DOHH2 (cell line): ENCODE results near the gene RAPGEF1.

ENCODE experiments used
- H3F3A ChIP-seq: fragments of 200-600 bp; sonication (generic), shearing (Covaris generic); 2 replicates; pipeline ENCODE4 v1.6.0; 2016; ENCODE audit warnings: antibody characterized with exemption, mild to moderate bottlenecking; ENCODE audit not compliant: control insufficient read depth, insufficient read depth
- H3K27ac ChIP-seq: fragments of 200-600 bp; sonication (generic); 2 replicates; pipeline ENCODE4 v1.5.1; 2014; ENCODE audit warnings: low read depth, mild to moderate bottlenecking, low read length, moderate library complexity
- H3K27me3 ChIP-seq: fragments of 200-600 bp; sonication (generic); 2 replicates; pipeline ENCODE4 v1.6.1; 2014; ENCODE audit warnings: mild to moderate bottlenecking, low read length, mixed read lengths; ENCODE audit not compliant: control insufficient read depth
- H3K36me3 ChIP-seq: fragments of 200-600 bp; sonication (generic); 2 replicates; pipeline ENCODE4 v1.6.1; 2014; ENCODE audit warnings: mild to moderate bottlenecking, low read length, moderate library complexity, mixed read lengths; ENCODE audit not compliant: control insufficient read depth
- H3K4me1 ChIP-seq: fragments of 200-600 bp; sonication (generic); 2 replicates; pipeline ENCODE4 v1.6.1; 2014; ENCODE audit warnings: mild to moderate bottlenecking, low read length, mixed read lengths; ENCODE audit not compliant: control insufficient read depth
- H3K4me2 ChIP-seq: fragments of 200-600 bp; sonication (generic); 2 replicates; pipeline ENCODE4 v1.6.0; 2014; ENCODE audit warnings: mild to moderate bottlenecking, low read length, moderate library complexity
- H3K4me3 ChIP-seq: fragments of 200-600 bp; sonication (generic); 2 replicates; pipeline ENCODE4 v1.5.1; 2014; ENCODE audit warnings: mild to moderate bottlenecking, low read length, mixed read lengths
- H3K79me2 ChIP-seq: fragments of 200-600 bp; sonication (generic); 2 replicates; pipeline ENCODE4 v1.6.1; 2014; ENCODE audit warnings: mild to moderate bottlenecking, low read length, mixed read lengths; ENCODE audit not compliant: control insufficient read depth
- H3K9me2 ChIP-seq: fragments of 200-600 bp; sonication (generic); replicated peaks from 2 replicates; pipeline ENCODE4 v1.6.1; 2014; ENCODE audit warnings: mild to moderate bottlenecking, low read length, mixed read lengths; ENCODE audit not compliant: control insufficient read depth
- H3K9me3 ChIP-seq: fragments of 200-600 bp; sonication (generic); 2 replicates; pipeline ENCODE4 v1.6.1; 2014; ENCODE audit warnings: antibody characterized with exemption, low read length, mixed read lengths; ENCODE audit not compliant: control insufficient read depth, insufficient read depth
- H4K20me1 ChIP-seq: fragments of 200-600 bp; sonication (generic); 2 replicates; pipeline ENCODE4 v1.6.0; 2014; ENCODE audit warnings: low read depth, mild to moderate bottlenecking, antibody characterized with exemption, low read length, moderate library complexity; ENCODE audit not compliant: control insufficient read depth, insufficient read depth
- CTCF ChIP-seq: fragments of 200-600 bp; sonication (generic); IDR thresholded peaks from one replicate; pipeline ENCODE4 v1.5.1; 2014; ENCODE audit warnings: antibody characterized with exemption, mild to moderate bottlenecking, low read depth, low read length; ENCODE audit not compliant: poor library complexity, severe bottlenecking
- EZH2phosphoT487 ChIP-seq: fragments of 200-600 bp; sonication (generic); IDR thresholded peaks from 2 replicates; pipeline ENCODE4 v1.6.1; 2017; ENCODE audit warnings: borderline replicate concordance, mild to moderate bottlenecking, antibody characterized with exemption, low read length, moderate library complexity, mixed read lengths

The RAPGEF1 gene

DNA sequence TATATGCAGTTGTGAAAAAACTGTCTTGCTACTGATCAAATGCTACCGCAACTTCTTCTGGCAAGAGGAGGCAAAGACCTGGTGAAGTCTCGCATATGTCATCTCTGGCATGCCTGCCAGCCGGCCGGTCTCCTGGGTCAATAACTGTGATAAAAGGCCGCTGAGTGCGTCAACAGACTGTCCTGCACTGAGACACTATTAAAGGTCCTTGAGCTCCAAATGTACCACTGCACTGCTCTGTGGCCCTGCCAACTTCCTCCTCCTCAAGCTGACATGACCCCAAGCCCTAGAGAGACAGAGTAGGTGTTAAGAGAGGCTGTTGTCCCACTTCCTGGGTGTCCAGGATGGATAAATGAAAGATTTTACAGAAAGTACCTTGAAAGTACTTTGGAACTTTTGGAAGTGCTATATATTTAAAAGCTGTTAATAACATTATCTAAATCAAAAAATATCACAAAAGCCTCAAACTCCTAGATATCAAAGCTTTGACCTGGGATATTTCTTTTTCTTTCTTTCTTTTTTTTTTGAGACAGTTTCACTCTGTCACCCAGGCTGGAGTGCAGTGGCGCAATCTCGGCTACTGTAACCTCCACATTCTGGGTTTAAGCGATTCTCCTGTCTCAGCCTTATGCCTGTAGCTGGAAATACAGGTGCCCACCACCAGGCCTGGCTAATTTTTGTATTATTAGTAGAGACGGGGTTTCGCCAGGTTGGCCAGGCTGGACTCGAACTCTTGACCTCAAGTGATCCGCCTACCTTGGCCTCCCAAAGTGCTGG, 31.5 kb downstream of the RAPGEF1 start:
- H3K27ac ChIP-seq: peak overlapping the region; percentile 23; the same call in 1 of the 2 replicates
- peak overlapping the region; percentile 26; the same call in 1 of the 2 replicates for H3K4me3 ChIP-seq
- peaks cover 12% of the 10 kb centered on the region for H3K36me3 ChIP-seq
- peaks cover 95% of the 10 kb centered on the region for H3K4me1 ChIP-seq
- H3K9me3 ChIP-seq: no peaks in the 10 kb centered on the region
- peak overlapping the region; percentile 51 for H3K4me2 ChIP-seq
- H3K79me2 ChIP-seq: peaks cover 100% of the 10 kb centered on the region
- peaks cover 38% of the 10 kb centered on the region for H4K20me1 ChIP-seq
- H3K27me3 ChIP-seq: no peaks in the 10 kb centered on the region
- no peak for TF ChIP-seq CTCF
- TF ChIP-seq EZH2phosphoT487: no peak
- H3K9me2 ChIP-seq: no peaks in the 10 kb centered on the region
- no peaks in the 10 kb centered on the region for H3F3A ChIP-seq

- Histone ChIP-seq H3K9me2 (no peaks in the 10 kb centered on the region), H3K9me3 (no peaks in the 10 kb centered on the region), H3K79me2 (peaks cover 100% of the 10 kb centered on the region), H4K20me1 (peaks cover 39% of the 10 kb centered on the region), H3K4me1 (peaks cover 92% of the 10 kb centered on the region), H3K27me3 (no peaks in the 10 kb centered on the region), H3K4me3 (peak overlapping the region; percentile 26; the same call in 1 of the 2 replicates), H3K36me3 (peaks cover 12% of the 10 kb centered on the region), H3F3A (no peaks in the 10 kb centered on the region), H3K4me2 (peak overlapping the region; percentile 51), H3K27ac (0 out of 2 replicates have a peak overlapping the region, but pooled peaks have one; percentile 23)
- no peak for TF ChIP-seq CTCF
- TF ChIP-seq EZH2phosphoT487: no peak
These were observed 32.1 kb downstream of the RAPGEF1 start for GRCh38 chr9:131707733-131708157.

GRCh38 chr9:131707050-131707449, 32.8 kb downstream of the RAPGEF1 start:
- H4K20me1 ChIP-seq: peaks cover 37% of the 10 kb centered on the region
- no peak overlapping the region for H3K4me2 ChIP-seq
- H3K9me3 ChIP-seq: no peaks in the 10 kb centered on the region
- peaks cover 92% of the 10 kb centered on the region for H3K4me1 ChIP-seq
- peaks cover 100% of the 10 kb centered on the region for H3K79me2 ChIP-seq
- H3K9me2 ChIP-seq: no peaks in the 10 kb centered on the region
- TF ChIP-seq EZH2phosphoT487 (no peak), CTCF (no peak)
- peaks cover 12% of the 10 kb centered on the region for H3K36me3 ChIP-seq
- no peak overlapping the region for H3K4me3 ChIP-seq
- H3K27me3 ChIP-seq: no peaks in the 10 kb centered on the region
- H3F3A ChIP-seq: no peaks in the 10 kb centered on the region
- H3K27ac ChIP-seq: no peak overlapping the region
